K562 (cell line): Measurements from ENCODE around the gene SVIL. TPM values are rescaled to one million over a fixed set of nuclear protein-coding genes. Genes with fewer than 3 reads are reported as not detected.
"Not testable (repeated sequence)": the region's sequence is repeated elsewhere in the genome, so short reads cannot be mapped to it uniquely, and the experiment has no call there.

Experiments
- ATAC-seq: fragments of 200-7000 bp; cut with Tn5 transposase; 3 replicates; pipeline ENCODE4 v1.9.1; 2020; ENCODE audit warnings: moderate library complexity
- BruUV-seq: library from RNA; stranded (reverse); fragments of 400-500 nt; replicated peaks from 2 replicates; lab custom pipeline; 2021; lab: Mats Ljungman, UMichigan
- CTCF ChIA-PET: fragments of 300-600 bp; formaldehyde crosslinking; extraction: SDS; loops from one replicate; lab custom pipeline; 2021; ENCODE audit warnings: low intra/inter-chr PET ratio; lab: Yijun Ruan, JAX
- POLR2A ChIA-PET: fragments of 300-600, 350-650 bp; sonication (Branson Sonifier 250); formaldehyde crosslinking; extraction: SDS; loops from one replicate; lab custom pipeline; 2021; ENCODE audit warnings: antibody characterized with exemption, inconsistent platforms; lab: Yijun Ruan, JAX
- DNase-seq, 4 experiments: peaks; one replicate each; pipeline versions ENCODE4 v3.0.0 to v3.0.0-alpha.2; 2011 to 2018; ENCODE audit warnings: low spot score in 3 of 4, mixed read lengths in 3 of 4; ENCODE audit errors: extremely low read depth in 1 of 4
- FAIRE-seq: peaks from 2 replicates; lab custom pipeline; 2011; peaks lifted over from hg19 to GRCh38; lab: Jason Lieb, UNC
- H2AFZ ChIP-seq: 2 replicates; pipeline ENCODE4 v1.6.0; 2011; ENCODE audit warnings: low read depth, low read length, control low read depth, inconsistent platforms
- H3K27ac ChIP-seq: fragments of 200-600 bp; 3 replicates; pipeline ENCODE4 v1.8.0; 2011; ENCODE audit warnings: low read depth, mild to moderate bottlenecking, control low read depth, inconsistent platforms, low read length, moderate library complexity, mixed read lengths; ENCODE audit errors: extremely low read depth
- H3K27me3 ChIP-seq, 2 experiments: fragments of 300-600 bp in 1 of 2; 2 replicates in 1 of 2; 3 replicates in 1 of 2; pipeline versions ENCODE4 v1.6.0 to v1.8.0; 2011; ENCODE audit warnings: inconsistent platforms in 2 of 2, low read length in 2 of 2, mild to moderate bottlenecking in 1 of 2, mixed read lengths in 1 of 2, moderate library complexity in 1 of 2; ENCODE audit not compliant: control insufficient read depth in 2 of 2, insufficient read depth in 2 of 2
- H3K36me3 ChIP-seq: fragments of 300-600 bp; 3 replicates; pipeline ENCODE4 v1.8.0; 2011; ENCODE audit warnings: mild to moderate bottlenecking, low read length, inconsistent platforms; ENCODE audit not compliant: control insufficient read depth, insufficient read depth
- H3K4me1 ChIP-seq, 2 experiments: fragments of 200-600 bp in 1 of 2; replicated peaks in 1 of 2; 2 replicates in 1 of 2; 3 replicates in 1 of 2; pipeline versions ENCODE4 v1.5.1 to v1.8.0; 2011; ENCODE audit warnings: inconsistent platforms in 2 of 2, low read length in 2 of 2, mild to moderate bottlenecking in 1 of 2, mixed read lengths in 1 of 2, moderate library complexity in 1 of 2; ENCODE audit not compliant: control insufficient read depth in 2 of 2, insufficient read depth in 2 of 2
- H3K4me2 ChIP-seq: 2 replicates; pipeline ENCODE4 v1.6.1; 2011; ENCODE audit warnings: low read length, control low read depth, inconsistent platforms, mixed read lengths; ENCODE audit not compliant: insufficient read depth
- H3K4me3 ChIP-seq: fragments of 200-600 bp; sonication (generic), shearing (Covaris generic); 2 replicates; pipeline ENCODE4 v1.5.1; 2016; ENCODE audit warnings: control low read depth, inconsistent platforms
- H3K79me2 ChIP-seq: fragments of 200-600 bp; 3 replicates; pipeline ENCODE4 v1.8.0; 2011; ENCODE audit warnings: low read length, inconsistent platforms; ENCODE audit not compliant: control insufficient read depth, insufficient read depth
- H3K9ac ChIP-seq, 2 experiments: 2 replicates each; pipeline versions ENCODE4 v1.6.0 to v1.6.1; 2011; ENCODE audit warnings: low read depth in 2 of 2, low read length in 2 of 2, control low read depth in 1 of 2, inconsistent platforms in 1 of 2, mild to moderate bottlenecking in 1 of 2, mixed read lengths in 1 of 2; ENCODE audit not compliant: insufficient read depth in 1 of 2
- H3K9me1 ChIP-seq: one replicate; pipeline ENCODE4 v1.6.0; 2011; ENCODE audit warnings: inconsistent platforms, mild to moderate bottlenecking, low read length, moderate library complexity; ENCODE audit not compliant: control insufficient read depth, insufficient read depth
- H3K9me3 ChIP-seq: replicated peaks from 2 replicates; pipeline ENCODE4 v1.5.1; 2011; ENCODE audit warnings: low read depth, low read length, inconsistent platforms; ENCODE audit not compliant: control insufficient read depth, insufficient read depth
- H4K20me1 ChIP-seq: replicated peaks from 2 replicates; pipeline ENCODE4 v1.6.1; 2011; ENCODE audit warnings: low read length, inconsistent platforms, mixed read lengths; ENCODE audit not compliant: control insufficient read depth, insufficient read depth
- ZNF431 ChIP-seq: sonication (generic); formaldehyde crosslinking; IDR thresholded peaks from 2 replicates; pipeline ENCODE4 v1.8.0; 2022; ENCODE audit warnings: mild to moderate bottlenecking, missing genetic modification reagents
- WGBS: fragments of 100-300 bp; shearing (Covaris generic); methylation state at CpG from one replicate; pipeline ENCODE4 v1.1.6; 2016; ENCODE audit warnings: low coverage, mixed read lengths; ENCODE audit not compliant: insufficient coverage; ENCODE audit errors: missing lambda C conversion rate; 5-methylcytosine and 5-hydroxymethylcytosine counted together
- in situ Hi-C: fragments of 300-500 bp; cut with MboI; formaldehyde crosslinking; loops from 4 replicates; pipeline ENCODE4 v1.15.0; 2018; ENCODE audit warnings: inconsistent platforms, mixed read lengths
- intact Hi-C: fragments of 100-400 bp; cut with micrococcal nuclease; formaldehyde crosslinking; loops from 2 replicates; pipeline ENCODE4 v1.14.2; 2022
- polyA plus RNA-seq, 8 experiments: library from polyadenylated mRNA; depleted of rRNA in 4 of 8; stranded (reverse) in 5 of 8; unstranded in 3 of 8; fragments of >200 nt; fragmentation: Nextera tagmentation in 2 of 8; fragmentation: Illumina TruSeq in 1 of 8; extraction: Ambion mirVana in 2 of 8; extraction: Trizol in 1 of 8; gene quantifications; 2 replicates each; pipeline versions ENCODE4 v1.2.1 to v1.2.3, GENCODE V29; 2011 to 2014; ENCODE audit warnings: inconsistent platforms in 1 of 8, missing spikeins in 1 of 8
- total RNA-seq, 7 experiments: library from RNA; depleted of rRNA in 6 of 7; stranded (reverse); fragments of >200 nt in 6 of 7; fragmentation: Illumina TruSeq in 2 of 7; extraction: Trizol in 2 of 7; gene quantifications; 2 replicates each; pipeline versions ENCODE4 v1.2.1 to v1.2.3, GENCODE V29; 2011 to 2021; ENCODE audit warnings: low replicate concordance in 1 of 7
- TF ChIP-seq, protein P1 (sequence below): fragments of 250-450 bp; sonication (Bioruptor Pico); IDR thresholded peaks from 2 replicates; pipeline ENCODE4 v1.4.0; 2020; ENCODE audit warnings: borderline replicate concordance

SVIL gene
- total and polyA plus RNA-seq, 9 of the 15 experiments (the other 6 are each of a cell fraction or from before 2014, with no cell fraction given) = under 0.01 to 0.18 (median 0.05) TPM; not detected in 3

GRCh38 chr10:29508554-29509244 lies 126.1 kb downstream of the SVIL start (continued):
- TF ChIP-seq, protein P1, sequence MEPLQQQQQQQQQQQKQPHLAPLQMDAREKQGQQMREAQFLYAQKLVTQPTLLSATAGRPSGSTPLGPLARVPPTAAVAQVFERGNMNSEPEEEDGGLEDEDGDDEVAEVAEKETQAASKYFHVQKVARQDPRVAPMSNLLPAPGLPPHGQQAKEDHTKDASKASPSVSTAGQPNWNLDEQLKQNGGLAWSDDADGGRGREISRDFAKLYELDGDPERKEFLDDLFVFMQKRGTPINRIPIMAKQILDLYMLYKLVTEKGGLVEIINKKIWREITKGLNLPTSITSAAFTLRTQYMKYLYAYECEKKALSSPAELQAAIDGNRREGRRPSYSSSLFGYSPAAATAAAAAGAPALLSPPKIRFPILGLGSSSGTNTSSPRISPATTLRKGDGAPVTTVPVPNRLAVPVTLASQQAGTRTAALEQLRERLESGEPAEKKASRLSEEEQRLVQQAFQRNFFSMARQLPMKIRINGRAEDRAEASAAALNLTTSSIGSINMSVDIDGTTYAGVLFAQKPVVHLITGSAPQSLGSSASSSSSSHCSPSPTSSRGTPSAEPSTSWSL (CRISPR knock-in tag) = no peak
- TF ChIP-seq ZNF431 (CRISPR knock-in tag) = no peak

GRCh38 chr10:29507750-29508149 lies 127.0 kb downstream of the SVIL start:
- intact Hi-C loops, H3K27ac ChIP-seq, H3K36me3 ChIP-seq, H3K9me1 ChIP-seq, ATAC-seq, H2AFZ ChIP-seq, DNase-seq, POLR2A ChIA-PET, H3K4me3 ChIP-seq, H3K4me2 ChIP-seq, BruUV-seq, H3K9me3 ChIP-seq, CTCF ChIA-PET, H3K79me2 ChIP-seq, H3K9ac ChIP-seq, H3K4me1 ChIP-seq, FAIRE-seq, H4K20me1 ChIP-seq, in situ Hi-C loops: not testable (repeated sequence)
- WGBS = 0% methylated on average over 2 of the region's 4 CpGs
- H3K27me3 ChIP-seq = peaks cover 14 to 15% of the 10 kb centered on the region in 2 experiments; a peak in 4 of 5 replicates

- H3K36me3 ChIP-seq, H2AFZ ChIP-seq, ATAC-seq, H3K9ac ChIP-seq, H3K79me2 ChIP-seq, POLR2A ChIA-PET, H3K4me2 ChIP-seq, FAIRE-seq, H3K4me3 ChIP-seq, H3K9me3 ChIP-seq, CTCF ChIA-PET, BruUV-seq, in situ Hi-C loops, DNase-seq, H3K27ac ChIP-seq, intact Hi-C loops, H3K9me1 ChIP-seq, H4K20me1 ChIP-seq, H3K4me1 ChIP-seq: not testable (repeated sequence)
- peaks cover 14 to 15% of the 10 kb centered on the region in 2 experiments; a peak in 4 of 5 replicates for H3K27me3 ChIP-seq
- 1% methylated on average over 6 of the region's 11 CpGs for WGBS
Observed at GRCh38 chr10:29506324-29506921, 128.3 kb downstream of the SVIL start.
